Activated naive CD4-positive, alpha-beta T cell (primary cell): ENCODE data around the gene STRA6.
"Not testable (repeated sequence)": the region's sequence is repeated elsewhere in the genome, so short reads cannot be mapped to it uniquely, and the experiment has no call there.

ENCODE experiments used
- DNase-seq, 4 experiments: peaks; one replicate each; lab custom pipeline; 2025; lab: John Stamatoyannopoulos, UW

STRA6 gene

DNA sequence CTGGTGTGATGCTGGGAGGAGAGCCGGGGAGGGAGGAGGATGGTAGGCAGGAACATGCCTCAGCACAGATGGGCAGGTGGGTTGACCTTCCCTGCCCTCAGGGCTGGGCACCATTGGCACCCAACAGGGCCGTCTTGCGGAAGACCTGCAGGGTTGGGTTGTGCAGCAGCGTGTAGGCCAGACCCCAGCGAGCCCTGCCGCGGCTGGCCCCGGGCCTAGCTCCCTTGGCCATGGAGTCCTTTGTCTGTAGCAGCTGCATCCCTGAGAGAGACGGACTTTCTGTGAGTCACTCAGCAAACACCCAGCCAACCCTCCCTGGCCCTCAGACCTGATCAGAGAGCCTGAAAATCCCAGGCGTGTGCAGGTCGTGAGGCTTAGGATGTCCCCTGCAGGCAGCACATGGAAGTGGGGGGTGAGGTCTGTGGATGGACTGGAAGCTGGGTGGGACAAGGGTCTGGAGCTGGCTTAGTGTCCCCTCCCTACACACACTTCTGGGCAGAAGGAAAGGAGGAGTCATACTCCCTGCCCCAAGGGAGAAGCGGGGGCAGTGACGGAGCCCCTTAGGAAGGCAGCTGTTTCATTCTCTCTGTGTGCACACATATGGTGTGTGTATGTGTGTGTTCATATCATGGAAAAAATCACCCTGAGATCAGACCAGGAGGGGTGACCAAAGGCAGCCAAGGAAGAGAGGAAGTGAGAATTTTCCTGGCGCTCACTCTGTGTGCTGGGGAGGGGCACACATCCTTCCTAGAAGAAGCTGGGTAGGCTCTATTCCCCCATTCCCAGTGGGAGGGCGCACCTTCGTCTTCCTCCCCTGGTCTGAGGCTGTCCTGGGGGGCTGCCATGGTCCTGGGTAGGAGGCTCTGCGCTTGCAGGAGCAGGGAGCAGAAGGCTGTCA is 22.4 kb downstream of the STRA6 start:
- no peak for DNase-seq

DNA sequence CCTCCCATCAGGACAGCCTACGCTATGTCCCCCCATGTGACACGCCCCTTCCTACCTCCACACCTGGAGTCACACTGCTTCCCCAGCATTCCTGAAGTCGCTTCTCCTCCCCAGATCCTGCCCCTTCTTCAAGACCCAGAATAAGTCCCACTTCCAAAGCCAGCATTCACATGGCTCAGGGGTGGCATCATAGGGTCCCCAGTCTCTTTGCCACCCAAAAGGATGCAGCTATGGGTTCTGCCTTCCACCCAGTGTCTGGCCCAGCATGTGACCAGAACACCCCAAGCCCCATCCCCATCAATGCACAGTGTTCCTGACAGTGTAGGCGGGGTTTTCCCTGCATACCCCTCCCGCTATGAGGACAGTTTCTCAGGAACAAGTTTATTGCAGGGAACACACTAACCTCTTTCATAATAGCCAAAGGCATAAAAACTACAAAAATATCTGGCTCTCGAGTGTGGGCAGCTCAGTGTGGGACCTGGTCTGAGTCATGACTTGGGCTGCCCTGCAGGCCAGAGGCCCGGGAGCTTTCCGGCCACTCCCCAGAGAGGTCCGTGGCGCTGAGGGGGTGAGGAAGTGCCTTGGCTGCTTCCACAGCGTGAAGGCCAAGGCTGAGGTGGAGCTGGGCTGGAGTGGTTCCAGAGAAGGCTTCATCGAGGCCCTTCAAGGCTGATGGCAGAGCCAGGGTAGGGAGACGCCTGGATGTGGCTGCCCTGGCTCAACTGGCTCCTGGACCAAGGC is 23.3 kb downstream of the STRA6 start:
- no peak for DNase-seq

DNA sequence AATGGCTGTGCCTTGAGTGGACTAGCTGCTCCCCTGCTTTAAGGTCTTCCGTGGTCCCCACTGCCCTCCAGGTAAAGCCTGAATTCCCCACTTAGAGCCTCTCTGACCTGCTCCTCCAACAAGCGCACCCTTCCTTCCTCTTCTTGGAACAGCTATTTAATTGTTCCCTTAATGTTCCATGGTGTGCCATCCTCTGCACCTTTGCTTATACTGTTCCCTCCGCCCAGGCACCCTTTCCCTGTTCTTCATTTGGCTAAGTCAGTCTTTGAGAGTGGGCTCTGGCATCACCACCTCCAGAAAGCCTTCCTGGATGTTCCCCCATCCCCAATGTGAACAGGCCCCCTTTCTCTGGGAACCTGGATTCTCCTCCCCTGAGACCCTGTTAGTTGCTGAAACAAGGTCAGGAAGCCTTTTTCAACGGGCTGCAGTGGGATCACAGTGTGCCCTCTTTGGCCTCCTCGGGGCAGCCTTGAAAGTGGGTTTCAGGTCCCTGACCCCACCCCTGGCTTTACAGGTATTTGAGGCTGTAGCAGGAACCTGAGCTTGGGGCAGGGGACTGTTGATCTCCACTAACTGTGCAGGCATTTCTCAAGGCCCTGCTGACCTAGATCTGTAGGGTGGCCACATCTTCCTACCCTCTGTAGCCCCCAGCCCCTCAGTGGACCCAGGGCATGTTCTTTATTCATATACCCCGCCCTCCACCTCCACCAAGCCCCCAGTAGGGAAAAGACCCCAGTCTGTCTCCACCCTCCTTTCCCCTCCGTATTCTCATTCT is 24.1 kb downstream of the STRA6 start:
- DNase-seq: no peak

DNA sequence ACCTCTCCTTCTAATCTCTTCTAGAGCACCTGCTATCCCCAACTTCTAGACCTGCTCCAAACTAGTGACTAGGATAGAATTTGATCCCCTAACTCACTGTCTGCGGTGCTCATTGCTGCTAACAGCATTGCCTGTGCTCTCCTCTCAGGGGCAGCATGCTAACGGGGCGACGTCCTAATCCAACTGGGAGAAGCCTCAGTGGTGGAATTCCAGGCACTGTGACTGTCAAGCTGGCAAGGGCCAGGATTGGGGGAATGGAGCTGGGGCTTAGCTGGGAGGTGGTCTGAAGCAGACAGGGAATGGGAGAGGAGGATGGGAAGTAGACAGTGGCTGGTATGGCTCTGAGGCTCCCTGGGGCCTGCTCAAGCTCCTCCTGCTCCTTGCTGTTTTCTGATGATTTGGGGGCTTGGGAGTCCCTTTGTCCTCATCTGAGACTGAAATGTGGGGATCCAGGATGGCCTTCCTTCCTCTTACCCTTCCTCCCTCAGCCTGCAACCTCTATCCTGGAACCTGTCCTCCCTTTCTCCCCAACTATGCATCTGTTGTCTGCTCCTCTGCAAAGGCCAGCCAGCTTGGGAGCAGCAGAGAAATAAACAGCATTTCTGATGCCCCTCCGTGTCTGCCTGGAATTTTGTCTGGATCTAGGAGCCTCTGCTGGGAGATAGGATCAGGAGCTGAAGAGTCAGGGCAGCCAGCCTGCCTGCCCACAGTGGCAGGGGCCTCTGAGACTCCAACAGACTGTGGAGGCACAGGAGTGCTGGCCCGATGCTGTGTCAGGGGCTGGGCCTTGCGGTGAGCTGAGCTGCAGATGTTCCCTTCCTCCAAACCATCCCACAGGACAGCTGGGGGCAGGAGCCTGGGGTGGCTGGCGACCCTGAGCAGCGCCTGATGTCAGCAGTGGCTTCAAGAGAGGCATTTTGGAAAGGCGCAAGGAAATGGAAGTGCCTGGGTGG is 26.0 kb downstream of the STRA6 start:
- DNase-seq: no peak

DNA sequence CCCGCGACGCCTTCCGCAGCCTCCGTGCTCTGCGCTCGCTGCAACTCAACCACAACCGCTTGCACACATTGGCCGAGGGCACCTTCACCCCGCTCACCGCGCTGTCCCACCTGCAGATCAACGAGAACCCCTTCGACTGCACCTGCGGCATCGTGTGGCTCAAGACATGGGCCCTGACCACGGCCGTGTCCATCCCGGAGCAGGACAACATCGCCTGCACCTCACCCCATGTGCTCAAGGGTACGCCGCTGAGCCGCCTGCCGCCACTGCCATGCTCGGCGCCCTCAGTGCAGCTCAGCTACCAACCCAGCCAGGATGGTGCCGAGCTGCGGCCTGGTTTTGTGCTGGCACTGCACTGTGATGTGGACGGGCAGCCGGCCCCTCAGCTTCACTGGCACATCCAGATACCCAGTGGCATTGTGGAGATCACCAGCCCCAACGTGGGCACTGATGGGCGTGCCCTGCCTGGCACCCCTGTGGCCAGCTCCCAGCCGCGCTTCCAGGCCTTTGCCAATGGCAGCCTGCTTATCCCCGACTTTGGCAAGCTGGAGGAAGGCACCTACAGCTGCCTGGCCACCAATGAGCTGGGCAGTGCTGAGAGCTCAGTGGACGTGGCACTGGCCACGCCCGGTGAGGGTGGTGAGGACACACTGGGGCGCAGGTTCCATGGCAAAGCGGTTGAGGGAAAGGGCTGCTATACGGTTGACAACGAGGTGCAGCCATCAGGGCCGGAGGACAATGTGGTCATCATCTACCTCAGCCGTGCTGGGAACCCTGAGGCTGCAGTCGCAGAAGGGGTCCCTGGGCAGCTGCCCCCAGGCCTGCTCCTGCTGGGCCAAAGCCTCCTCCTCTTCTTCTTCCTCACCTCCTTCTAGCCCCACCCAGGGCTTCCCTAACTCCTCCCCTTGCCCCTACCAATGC is 27.1 kb downstream of the STRA6 start:
- no peak for DNase-seq

DNA sequence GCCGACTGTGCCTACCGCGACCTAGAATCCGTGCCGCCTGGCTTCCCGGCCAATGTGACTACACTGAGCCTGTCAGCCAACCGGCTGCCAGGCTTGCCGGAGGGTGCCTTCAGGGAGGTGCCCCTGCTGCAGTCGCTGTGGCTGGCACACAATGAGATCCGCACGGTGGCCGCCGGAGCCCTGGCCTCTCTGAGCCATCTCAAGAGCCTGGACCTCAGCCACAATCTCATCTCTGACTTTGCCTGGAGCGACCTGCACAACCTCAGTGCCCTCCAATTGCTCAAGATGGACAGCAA is 27.7 kb downstream of the STRA6 start:
- DNase-seq: no peak

DNA sequence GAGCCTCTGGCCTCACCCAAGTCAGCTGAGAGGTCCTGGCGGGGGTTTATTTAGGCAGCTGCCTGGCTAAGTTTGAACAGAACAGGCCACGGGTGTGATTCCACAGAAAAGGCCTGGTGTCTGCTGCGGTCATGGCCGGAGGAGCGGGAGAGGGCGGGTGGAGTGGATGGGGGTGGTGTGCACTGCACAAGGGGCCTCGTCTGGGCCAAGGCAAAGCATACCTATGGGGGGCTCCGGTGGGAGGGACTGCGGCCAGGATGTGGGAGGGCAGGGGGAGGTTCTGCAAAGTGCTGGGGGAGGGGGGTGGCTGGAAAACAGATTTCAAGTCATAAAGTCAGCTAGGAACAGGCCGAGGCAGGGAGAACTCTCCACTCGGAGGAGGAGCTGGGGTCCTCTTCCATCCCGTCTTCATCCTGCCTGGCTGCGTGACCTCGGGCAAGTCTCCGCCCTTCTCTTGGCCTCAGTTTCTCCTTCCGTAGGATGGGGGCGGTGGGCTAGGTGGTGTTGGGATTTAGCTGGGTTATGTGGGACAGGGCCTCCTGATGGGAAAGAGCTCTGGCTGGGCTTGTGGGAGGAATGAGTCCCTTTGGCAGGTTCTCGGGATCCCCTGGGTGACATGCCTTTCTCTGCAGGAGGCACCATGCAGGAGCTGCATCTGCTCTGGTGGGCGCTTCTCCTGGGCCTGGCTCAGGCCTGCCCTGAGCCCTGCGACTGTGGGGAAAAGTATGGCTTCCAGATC is 28.2 kb downstream of the STRA6 start:
- DNase-seq: no peak

DNA sequence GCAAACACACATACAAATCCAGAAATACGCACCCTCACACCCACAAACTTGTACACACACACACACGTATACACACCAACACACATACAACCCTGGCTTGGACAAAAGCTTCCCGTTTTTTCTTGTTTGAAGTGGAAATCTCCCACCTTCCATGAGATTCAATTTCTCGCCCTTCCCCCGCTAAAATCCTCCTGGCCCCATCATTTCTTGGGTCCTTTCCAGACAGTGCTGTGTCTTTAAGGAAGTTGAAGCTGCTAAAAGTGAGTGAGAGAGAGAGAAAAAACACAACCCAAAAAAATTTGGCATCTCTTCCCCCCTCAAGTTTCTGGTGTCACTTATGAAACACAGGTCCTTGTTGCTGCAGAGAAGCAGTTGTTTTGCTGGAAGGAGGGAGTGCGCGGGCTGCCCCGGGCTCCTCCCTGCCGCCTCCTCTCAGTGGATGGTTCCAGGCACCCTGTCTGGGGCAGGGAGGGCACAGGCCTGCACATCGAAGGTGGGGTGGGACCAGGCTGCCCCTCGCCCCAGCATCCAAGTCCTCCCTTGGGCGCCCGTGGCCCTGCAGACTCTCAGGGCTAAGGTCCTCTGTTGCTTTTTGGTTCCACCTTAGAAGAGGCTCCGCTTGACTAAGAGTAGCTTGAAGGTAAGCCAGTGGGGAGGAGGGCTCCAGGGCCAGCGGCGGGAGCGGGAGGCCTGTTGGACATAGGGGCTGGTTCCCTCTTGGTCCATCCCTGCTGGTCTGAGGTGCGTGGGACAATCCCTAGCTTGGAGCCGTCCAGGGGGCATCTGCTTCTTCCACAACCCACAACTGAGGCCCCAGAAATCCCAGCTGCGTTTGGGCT is 29.0 kb downstream of the STRA6 start, which contains the start of gene ISLR:
ISLR (plus strand) TSS at position 331 of the 839 bp plus-strand sequence. CDS start 1,149 bp downstream, outside the sequence.
- no peak for DNase-seq

DNA sequence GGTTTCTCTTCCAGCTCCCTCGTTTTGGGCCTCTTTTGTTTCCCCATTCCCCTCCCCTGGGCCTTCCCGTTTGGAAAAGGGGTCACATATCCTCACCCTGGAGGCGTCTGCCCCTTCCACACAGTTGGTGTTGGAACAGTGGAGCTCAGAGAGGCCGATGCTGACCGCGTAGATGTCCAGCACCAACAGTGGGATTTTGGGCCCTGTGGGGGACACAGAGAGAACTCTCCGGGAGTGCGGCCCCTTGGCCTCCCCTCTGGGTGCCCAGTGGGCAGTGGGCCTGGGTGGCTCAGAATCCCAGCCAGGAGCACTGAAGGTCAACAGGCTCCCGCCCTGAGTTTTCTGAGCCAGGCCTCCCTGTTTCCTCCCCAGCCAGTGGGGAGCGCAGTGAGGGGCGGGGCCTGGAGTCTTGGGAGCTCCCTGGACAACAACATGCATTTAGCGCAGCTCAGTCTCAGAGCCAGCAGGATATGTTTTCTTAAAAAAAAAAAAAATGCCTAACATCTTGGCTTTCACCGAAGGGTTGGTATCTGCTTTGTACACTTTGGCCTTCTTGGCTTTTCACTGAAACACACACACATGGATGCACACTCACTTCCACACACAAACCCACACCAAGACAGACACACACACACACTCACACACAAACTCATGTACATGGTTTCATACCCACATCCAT is 29.7 kb downstream of the STRA6 start:
- no peak for DNase-seq

DNA sequence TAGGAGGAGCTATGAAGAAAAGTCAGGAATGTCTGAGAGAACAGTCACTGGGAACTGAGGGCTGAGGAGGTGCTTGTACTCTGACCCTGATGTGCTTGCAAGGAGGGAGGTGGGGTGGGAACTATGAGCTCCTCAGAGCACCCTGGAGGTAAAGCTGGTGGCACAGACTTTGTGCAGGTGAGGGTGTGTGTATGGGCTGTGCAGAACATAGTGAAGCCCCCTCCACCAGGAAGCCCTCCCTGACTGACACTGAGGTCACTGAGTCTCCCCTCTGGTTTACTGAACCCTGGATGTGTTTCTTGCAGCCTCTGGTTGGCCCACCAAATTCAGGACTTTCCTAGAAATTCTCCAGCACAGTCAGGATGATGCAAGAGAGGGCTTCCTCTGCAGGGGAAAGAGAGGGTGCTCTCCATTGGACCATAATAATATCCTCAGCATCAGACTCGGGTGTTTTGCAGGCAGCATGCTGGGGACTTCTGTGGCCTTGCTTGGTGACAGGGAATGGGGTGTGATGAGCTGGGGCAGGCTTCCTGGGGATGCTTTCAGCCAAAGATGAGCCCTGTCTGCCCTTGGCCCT is 30.5 kb downstream of the STRA6 start:
- DNase-seq: no peak

DNA sequence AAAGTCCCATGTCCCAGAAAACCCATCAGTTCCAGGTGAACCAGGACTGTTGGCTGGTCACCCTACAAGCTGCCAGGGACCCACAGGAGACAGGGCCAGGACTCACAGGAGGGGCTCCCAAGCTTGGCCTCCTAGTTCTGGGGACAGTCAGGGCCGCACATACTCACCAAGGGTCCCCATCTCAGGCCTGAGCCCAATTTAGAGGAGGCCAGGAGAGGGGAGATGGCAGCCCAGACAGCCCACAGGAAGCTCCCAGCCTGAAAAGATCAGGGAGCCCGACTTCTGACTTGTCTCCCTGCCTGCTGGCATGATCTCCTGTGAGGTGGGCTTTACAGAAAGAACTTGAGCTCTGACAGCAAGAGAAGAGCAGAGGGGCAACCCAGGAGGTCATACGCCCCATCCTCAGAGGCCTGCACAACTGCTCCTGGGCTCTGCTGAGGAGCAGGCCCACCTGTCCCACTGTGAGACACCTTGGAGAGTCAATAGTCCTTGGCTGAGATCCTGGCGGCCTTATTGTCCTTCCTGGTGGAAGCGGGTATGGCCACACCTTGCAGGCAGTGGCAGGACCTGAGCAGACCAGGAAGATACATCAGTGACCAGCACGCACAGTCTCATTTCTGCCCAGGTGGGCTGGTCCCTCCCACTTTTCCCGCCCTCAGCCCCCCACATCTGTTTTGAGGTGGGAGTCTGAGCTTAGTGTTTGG is 31.6 kb downstream of the STRA6 start:
- no peak for DNase-seq

DNA sequence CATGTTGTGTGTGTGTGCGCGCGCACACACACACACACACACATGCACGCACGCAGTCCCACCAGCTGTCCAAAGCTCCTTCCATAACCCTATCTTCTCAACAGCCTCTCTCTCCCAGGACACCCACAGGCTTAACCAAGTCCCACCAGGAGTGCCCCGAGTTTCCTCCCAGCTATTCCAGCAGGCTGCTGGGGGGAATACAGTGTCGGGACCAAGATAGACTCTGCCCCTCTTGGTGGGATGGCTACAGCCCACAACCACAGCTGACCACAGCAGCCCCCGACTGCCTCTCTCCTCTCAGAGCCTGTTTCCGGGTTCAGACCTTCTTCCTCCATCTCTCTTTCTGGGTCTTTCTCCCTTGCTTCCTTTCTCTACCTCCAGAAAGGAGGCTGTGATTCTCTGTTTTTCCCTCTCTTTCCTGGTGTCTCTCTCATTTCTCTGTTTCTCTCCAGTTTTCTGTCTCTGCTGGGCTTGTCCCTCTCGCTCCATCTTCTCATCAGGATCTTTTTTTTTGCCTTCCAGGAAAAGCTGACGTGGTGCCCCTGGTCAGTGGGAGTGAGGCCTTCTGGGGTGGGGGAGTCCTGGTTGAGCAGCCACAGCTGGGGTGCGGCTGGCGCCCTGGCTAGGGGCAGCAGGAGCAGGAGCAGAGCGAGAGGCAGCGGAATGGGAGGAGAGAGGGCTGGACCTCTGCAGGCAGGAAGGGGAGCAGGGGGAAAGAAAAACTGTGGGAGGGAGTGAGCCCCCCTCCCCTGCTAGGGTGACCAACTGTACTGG is 32.3 kb downstream of the STRA6 start:
- no peak for DNase-seq

DNA sequence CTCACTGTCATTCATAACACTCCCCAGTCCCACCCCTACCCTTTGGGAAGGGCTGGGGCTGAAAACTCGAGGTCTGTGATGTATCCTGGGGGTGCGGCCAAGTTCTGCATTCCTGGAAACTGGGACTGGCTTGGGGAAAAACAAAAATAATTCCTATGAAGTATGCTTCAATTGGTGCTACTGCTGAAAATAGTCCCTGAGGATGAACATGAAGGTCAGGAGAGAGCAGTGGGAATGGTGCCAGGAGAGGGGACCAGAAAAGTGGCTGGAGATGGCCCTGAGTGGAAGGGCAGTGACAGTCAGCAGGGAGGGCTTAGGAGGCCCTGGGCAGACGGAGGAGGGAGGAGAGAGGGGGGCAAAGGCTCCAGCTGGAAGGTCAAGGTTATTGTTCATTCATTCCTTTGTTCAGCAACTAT is 33.9 kb downstream of the STRA6 start:
- DNase-seq: no peak

DNA sequence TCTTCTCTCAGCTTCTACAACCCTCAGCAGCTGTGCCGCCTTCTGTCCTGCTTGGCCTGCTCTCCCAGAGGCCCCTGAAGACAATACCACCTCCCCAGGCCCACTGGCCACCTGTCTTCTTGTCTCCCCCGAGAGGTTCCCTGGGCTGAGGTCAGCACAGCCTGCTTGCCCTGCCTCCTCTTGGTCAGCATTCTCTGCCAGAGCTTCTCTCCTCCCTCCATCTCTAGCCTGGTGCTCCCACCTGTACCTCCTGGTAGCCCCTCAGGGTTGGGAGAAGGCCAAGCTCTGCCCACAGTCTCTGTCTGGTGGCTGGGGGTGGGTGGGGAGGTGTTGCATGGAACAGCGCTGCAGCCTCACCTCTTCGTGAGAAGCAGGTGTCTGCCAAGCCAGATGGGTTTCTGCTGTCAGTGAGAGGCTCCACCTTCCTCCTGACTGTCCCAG is 34.7 kb downstream of the STRA6 start:
- no peak for DNase-seq

DNA sequence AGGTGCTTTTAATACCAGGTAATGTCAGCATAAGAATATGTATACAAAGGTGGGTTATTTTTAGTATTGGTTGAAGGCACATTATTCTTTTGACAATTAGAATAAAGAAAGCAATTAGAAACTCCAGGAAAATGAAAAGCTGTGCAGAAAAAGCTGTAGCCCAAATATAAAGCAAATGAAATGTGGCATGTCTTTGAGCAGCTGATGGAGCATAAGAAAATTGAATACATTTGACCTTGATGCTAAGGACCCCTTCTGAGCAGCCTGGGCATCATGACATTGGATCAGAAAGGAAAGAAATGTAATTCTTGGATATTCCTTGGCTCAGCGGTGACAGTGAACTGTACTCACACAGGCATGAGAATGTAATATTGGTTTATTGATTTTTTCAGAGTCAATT is 37.1 kb downstream of the STRA6 start:
- no peak for DNase-seq

DNA sequence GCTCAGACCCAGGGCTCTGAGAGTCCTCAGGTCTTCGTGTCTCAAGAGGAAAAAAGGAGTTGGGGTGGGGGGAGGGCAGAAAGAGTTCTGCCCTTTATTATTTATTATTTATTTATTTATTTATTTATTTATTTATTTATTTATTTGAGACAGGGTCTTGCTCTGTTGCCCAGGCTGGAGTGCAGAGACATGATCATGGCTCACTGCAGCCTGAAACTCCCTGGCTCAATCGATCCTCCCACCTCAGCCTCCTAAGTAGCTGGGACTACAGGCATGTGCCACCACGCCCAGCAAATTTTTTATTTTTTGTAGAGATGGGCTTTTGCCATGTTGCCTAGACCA is 40.4 kb downstream of the STRA6 start:
- not testable (repeated sequence) for DNase-seq
